Measurements from ENCODE around the gene PRPF31.

DNA sequence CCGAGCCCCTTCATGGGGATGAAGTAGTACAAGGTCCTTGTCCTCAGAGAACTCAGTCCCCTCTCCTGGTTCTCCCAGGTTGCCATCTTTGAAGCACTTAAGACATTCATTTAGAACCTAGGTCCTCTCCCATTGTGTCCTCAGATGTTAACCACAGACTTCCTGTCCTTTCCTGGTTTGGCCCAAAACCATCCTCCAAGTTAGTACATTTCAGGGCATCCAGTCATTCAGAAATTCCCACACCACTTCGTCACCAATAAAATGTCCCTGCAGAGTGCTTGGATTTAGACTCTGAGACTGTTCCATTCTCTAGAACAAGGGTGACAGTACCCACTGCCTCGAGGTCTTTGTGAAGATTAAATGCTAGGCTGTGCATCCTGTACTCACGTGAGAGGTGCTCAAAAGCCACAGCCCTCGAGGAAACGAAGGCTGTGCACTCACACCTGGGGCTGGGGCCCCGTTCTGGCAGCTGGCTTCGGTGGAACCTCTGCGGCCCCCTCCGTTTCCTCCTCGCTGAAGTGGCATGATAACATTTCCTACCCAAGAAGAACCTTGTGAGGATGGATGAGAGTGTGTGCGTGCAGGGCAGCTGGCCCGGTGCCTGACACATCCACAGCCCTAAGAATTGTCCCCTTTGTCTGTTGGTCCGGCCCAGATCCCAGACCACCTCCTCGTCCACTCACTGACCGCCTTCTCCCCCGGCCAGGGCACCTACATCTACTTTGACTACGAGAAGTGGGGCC lies 39.2 kb downstream of the PRPF31 start:
- TF ChIP-seq EZH2phosphoT487 (IDR thresholded peaks at IDR 0.05; ENCODE audit: borderline replicate concordance, low read depth): no peak
- TF ChIP-seq, protein P1, sequence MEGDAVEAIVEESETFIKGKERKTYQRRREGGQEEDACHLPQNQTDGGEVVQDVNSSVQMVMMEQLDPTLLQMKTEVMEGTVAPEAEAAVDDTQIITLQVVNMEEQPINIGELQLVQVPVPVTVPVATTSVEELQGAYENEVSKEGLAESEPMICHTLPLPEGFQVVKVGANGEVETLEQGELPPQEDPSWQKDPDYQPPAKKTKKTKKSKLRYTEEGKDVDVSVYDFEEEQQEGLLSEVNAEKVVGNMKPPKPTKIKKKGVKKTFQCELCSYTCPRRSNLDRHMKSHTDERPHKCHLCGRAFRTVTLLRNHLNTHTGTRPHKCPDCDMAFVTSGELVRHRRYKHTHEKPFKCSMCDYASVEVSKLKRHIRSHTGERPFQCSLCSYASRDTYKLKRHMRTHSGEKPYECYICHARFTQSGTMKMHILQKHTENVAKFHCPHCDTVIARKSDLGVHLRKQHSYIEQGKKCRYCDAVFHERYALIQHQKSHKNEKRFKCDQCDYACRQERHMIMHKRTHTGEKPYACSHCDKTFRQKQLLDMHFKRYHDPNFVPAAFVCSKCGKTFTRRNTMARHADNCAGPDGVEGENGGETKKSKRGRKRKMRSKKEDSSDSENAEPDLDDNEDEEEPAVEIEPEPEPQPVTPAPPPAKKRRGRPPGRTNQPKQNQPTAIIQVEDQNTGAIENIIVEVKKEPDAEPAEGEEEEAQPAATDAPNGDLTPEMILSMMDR (IDR thresholded peaks at IDR 0.05): no peak
- no peak for TF ChIP-seq NRF1 (IDR thresholded peaks at IDR 0.05; ENCODE audit: low read depth, low read length)
- TF ChIP-seq TAF1 (IDR thresholded peaks at IDR 0.05; ENCODE audit: borderline replicate concordance, low read depth, low read length): no peak
- TF ChIP-seq, protein P2, sequence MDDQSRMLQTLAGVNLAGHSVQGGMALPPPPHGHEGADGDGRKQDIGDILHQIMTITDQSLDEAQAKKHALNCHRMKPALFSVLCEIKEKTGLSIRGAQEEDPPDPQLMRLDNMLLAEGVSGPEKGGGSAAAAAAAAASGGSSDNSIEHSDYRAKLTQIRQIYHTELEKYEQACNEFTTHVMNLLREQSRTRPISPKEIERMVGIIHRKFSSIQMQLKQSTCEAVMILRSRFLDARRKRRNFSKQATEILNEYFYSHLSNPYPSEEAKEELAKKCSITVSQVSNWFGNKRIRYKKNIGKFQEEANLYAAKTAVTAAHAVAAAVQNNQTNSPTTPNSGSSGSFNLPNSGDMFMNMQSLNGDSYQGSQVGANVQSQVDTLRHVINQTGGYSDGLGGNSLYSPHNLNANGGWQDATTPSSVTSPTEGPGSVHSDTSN (IDR thresholded peaks at IDR 0.05): no peak
- TF ChIP-seq, protein P3, sequence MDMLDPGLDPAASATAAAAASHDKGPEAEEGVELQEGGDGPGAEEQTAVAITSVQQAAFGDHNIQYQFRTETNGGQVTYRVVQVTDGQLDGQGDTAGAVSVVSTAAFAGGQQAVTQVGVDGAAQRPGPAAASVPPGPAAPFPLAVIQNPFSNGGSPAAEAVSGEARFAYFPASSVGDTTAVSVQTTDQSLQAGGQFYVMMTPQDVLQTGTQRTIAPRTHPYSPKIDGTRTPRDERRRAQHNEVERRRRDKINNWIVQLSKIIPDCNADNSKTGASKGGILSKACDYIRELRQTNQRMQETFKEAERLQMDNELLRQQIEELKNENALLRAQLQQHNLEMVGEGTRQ (IDR thresholded peaks at IDR 0.05; ENCODE audit: borderline replicate concordance, low read depth, low read length): no peak
- TF ChIP-seq, protein P4, sequence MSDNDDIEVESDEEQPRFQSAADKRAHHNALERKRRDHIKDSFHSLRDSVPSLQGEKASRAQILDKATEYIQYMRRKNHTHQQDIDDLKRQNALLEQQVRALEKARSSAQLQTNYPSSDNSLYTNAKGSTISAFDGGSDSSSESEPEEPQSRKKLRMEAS (IDR thresholded peaks at IDR 0.05; ENCODE audit: low read depth): no peak
- TF ChIP-seq POLR2AphosphoS5 (IDR thresholded peaks at IDR 0.05; ENCODE audit: low read depth, low read length): no peak
- TF ChIP-seq MEF2A (IDR thresholded peaks at IDR 0.05; ENCODE audit: borderline replicate concordance, low read depth): no peak
- no peak for TF ChIP-seq MXI1 (IDR thresholded peaks at IDR 0.05; ENCODE audit: low read depth, low read length)
- TF ChIP-seq YY1 (IDR thresholded peaks at IDR 0.05; ENCODE audit: low read depth): no peak
- TF ChIP-seq EP300 (IDR thresholded peaks at IDR 0.05; ENCODE audit: borderline replicate concordance in 1 of 2, low read depth in 1 of 2, low read length in 1 of 2): no peak
